Bronchial epithelial cell (primary cell): ENCODE measurements around the gene SHC2. TPM values are rescaled to one million over a fixed set of nuclear protein-coding genes. Genes with fewer than 3 reads are reported as not detected.
A peak's percentile ranks its signal among the peaks of the same experiment; 100 is the strongest.

ENCODE experiments used
- DNase-seq: peaks from one replicate; pipeline ENCODE4 v3.0.0-alpha.2; 2010; ENCODE audit warnings: low read depth
- FAIRE-seq: peaks from 2 replicates; lab custom pipeline; 2011; peaks lifted over from hg19 to GRCh38; lab: Jason Lieb, UNC
- H3K27me3 ChIP-seq: 2 replicates; pipeline ENCODE4 v1.5.1; 2011; ENCODE audit warnings: low read length; ENCODE audit not compliant: control insufficient read depth, insufficient read depth
- H3K36me3 ChIP-seq: 2 replicates; pipeline ENCODE4 v1.5.1; 2011; ENCODE audit warnings: low read length; ENCODE audit not compliant: control insufficient read depth, insufficient read depth
- H3K4me3 ChIP-seq: 2 replicates; pipeline ENCODE4 v1.5.1; 2011; ENCODE audit warnings: mild to moderate bottlenecking, low read depth, low read length, control low read depth
- CTCF ChIP-seq: IDR thresholded peaks from 2 replicates; pipeline ENCODE4 v1.5.1; 2011; ENCODE audit warnings: mild to moderate bottlenecking, moderate library complexity, low read length, control low read depth, inconsistent platforms; ENCODE audit not compliant: insufficient read depth, severe bottlenecking
- total RNA-seq: library from RNA; depleted of rRNA; stranded (reverse); fragments of >200 nt; gene quantifications from 2 replicates; pipeline ENCODE4 v1.2.1, GENCODE V29; 2014

SHC2 gene
- total RNA-seq, 1 donor from 2014 or later = under 0.01 TPM

- no peak for FAIRE-seq
- no peak for DNase-seq
Measured at GRCh38 chr19:373391-374182, 87.2 kb downstream of the SHC2 start.

GRCh38 chr19:372306-372890 lies 88.4 kb downstream of the SHC2 start:
- Histone ChIP-seq H3K27me3 (no peaks in the 10 kb centered on the region), H3K36me3 (no peaks in the 10 kb centered on the region), H3K4me3 (no peak overlapping the region)
- no peak for TF ChIP-seq CTCF
- DNase-seq = no peak
- no peak for FAIRE-seq

More at GRCh38 chr19:373391-374182, 87.2 kb downstream of the SHC2 start:
- no peaks in the 10 kb centered on the region for H3K36me3 ChIP-seq
- no peaks in the 10 kb centered on the region for H3K27me3 ChIP-seq
- TF ChIP-seq CTCF = no peak
- peak overlapping the region; percentile 29 for H3K4me3 ChIP-seq

GRCh38 chr19:371501-372168 lies 89.2 kb downstream of the SHC2 start:
- no peak for FAIRE-seq
- no peak for TF ChIP-seq CTCF
- DNase-seq = no peak
- H3K36me3 ChIP-seq = no peaks in the 10 kb centered on the region
- H3K27me3 ChIP-seq = no peaks in the 10 kb centered on the region
- no peak overlapping the region for H3K4me3 ChIP-seq

- H3K27me3 ChIP-seq = no peaks in the 10 kb centered on the region
Measured at GRCh38 chr19:370641-371330, 90.0 kb downstream of the SHC2 start.

More at GRCh38 chr19:370641-371330, 90.0 kb downstream of the SHC2 start:
- H3K36me3 ChIP-seq = no peaks in the 10 kb centered on the region
- FAIRE-seq (no peak), DNase-seq (no peak)
- no peak for TF ChIP-seq CTCF
- H3K4me3 ChIP-seq = no peak overlapping the region
